SK-N-SH (cell line): Measurements from ENCODE around the gene SFXN4. TPM values are rescaled to one million over a fixed set of nuclear protein-coding genes. Genes with fewer than 3 reads are reported as not detected.

ENCODE experiments used
- CTCF ChIA-PET: fragments of 300-600, 350-600 bp; formaldehyde crosslinking; extraction: SDS; loops from one replicate; lab custom pipeline; 2021; lab: Yijun Ruan, JAX
- POLR2A ChIA-PET: fragments of 350-600 bp; sonication (Branson Sonifier 250); formaldehyde crosslinking; extraction: SDS; loops from one replicate; lab custom pipeline; 2020; ENCODE audit warnings: antibody characterized with exemption, inconsistent platforms; lab: Yijun Ruan, JAX
- DNase-seq: peaks from one replicate; pipeline ENCODE4 v3.0.0; 2012
- H2AFZ ChIP-seq: fragments of 200-600 bp; sonication (generic); 2 replicates; pipeline ENCODE4 v1.8.1; 2016; ENCODE audit warnings: antibody characterized with exemption, mild to moderate bottlenecking, low read depth
- H3F3A ChIP-seq: fragments of 200-600 bp; sonication (generic); replicated peaks from 2 replicates; pipeline ENCODE3; 2016; ENCODE audit warnings: antibody characterized with exemption, mild to moderate bottlenecking; ENCODE audit not compliant: insufficient read depth
- H3K27ac ChIP-seq, 2 experiments: fragments of 200-500 bp in 1 of 2; fragments of 200-600 bp in 1 of 2; sonication (Bioruptor generic) in 1 of 2; sonication (generic), shearing (Covaris generic) in 1 of 2; 2 replicates each; pipeline versions ENCODE4 v1.5.1 to v1.6.1; 2014 to 2016; ENCODE audit warnings: low read depth in 2 of 2, inconsistent platforms in 1 of 2, low read length in 1 of 2, mild to moderate bottlenecking in 1 of 2, mixed read lengths in 1 of 2
- H3K27me3 ChIP-seq: fragments of 200-600 bp; sonication (generic), shearing (Covaris generic); 2 replicates; pipeline ENCODE4 v1.6.1; 2016; ENCODE audit warnings: mixed run types; ENCODE audit not compliant: insufficient read depth
- H3K36me3 ChIP-seq, 2 experiments: fragments of 200-500 bp in 1 of 2; fragments of 200-600 bp in 1 of 2; sonication (Bioruptor generic) in 1 of 2; sonication (generic) in 1 of 2; replicated peaks in 1 of 2; 2 replicates each; pipeline versions ENCODE3 to v1.5.1; 2014 to 2016; ENCODE audit warnings: low read length in 1 of 2, mild to moderate bottlenecking in 1 of 2; ENCODE audit not compliant: insufficient read depth in 2 of 2, control insufficient read depth in 1 of 2
- H3K4me1 ChIP-seq, 2 experiments: fragments of 200-500 bp in 1 of 2; fragments of 200-600 bp in 1 of 2; sonication (Bioruptor generic) in 1 of 2; sonication (generic), shearing (Covaris generic) in 1 of 2; 2 replicates each; pipeline versions ENCODE4 v1.5.1 to v1.6.1; 2014 to 2016; ENCODE audit warnings: low read depth in 1 of 2, low read length in 1 of 2, mixed run types in 1 of 2; ENCODE audit not compliant: insufficient read depth in 2 of 2, control insufficient read depth in 1 of 2
- H3K4me2 ChIP-seq: fragments of 200-600 bp; sonication (generic), shearing (Covaris generic); 2 replicates; pipeline ENCODE4 v1.6.1; 2017; ENCODE audit warnings: mixed run types
- H3K4me3 ChIP-seq, 2 experiments: fragments of 200-500 bp in 1 of 2; fragments of 200-600 bp in 1 of 2; sonication (Bioruptor generic) in 1 of 2; sonication (generic), shearing (Covaris generic) in 1 of 2; 2 replicates each; pipeline versions ENCODE4 v1.5.1 to v1.8.1; 2014 to 2016; ENCODE audit warnings: low read depth in 2 of 2, inconsistent platforms in 1 of 2, low read length in 1 of 2, mild to moderate bottlenecking in 1 of 2, mixed read lengths in 1 of 2, moderate library complexity in 1 of 2
- H3K79me2 ChIP-seq: fragments of 200-600 bp; sonication (generic); 2 replicates; pipeline ENCODE4 v1.8.1; 2017; ENCODE audit warnings: mild to moderate bottlenecking; ENCODE audit not compliant: insufficient read depth
- H3K9ac ChIP-seq: fragments of 200-600 bp; sonication (generic); 2 replicates; pipeline ENCODE4 v1.6.1; 2017; ENCODE audit warnings: mixed run types
- H3K9me2 ChIP-seq: fragments of 200-600 bp; sonication (generic); 2 replicates; pipeline ENCODE4 v1.6.1; 2017; ENCODE audit warnings: mixed run types
- H3K9me3 ChIP-seq: fragments of 200-600 bp; sonication (generic); 2 replicates; pipeline ENCODE4 v1.6.1; 2017; ENCODE audit warnings: mixed run types, mild to moderate bottlenecking, moderate library complexity
- H4K20me1 ChIP-seq: fragments of 200-600 bp; sonication (generic); 2 replicates; pipeline ENCODE4 v1.6.1; 2017; ENCODE audit warnings: mild to moderate bottlenecking, mixed run types; ENCODE audit not compliant: insufficient read depth
- CTCF ChIP-seq: fragments of 200-600 bp; sonication (generic); IDR thresholded peaks from 2 replicates; pipeline ENCODE4 v1.6.1; 2017; ENCODE audit warnings: antibody characterized with exemption, mild to moderate bottlenecking, moderate library complexity
- ELF1 ChIP-seq: IDR thresholded peaks from 2 replicates; pipeline ENCODE4 v1.4.0; 2012
- EP300 ChIP-seq, 2 experiments: IDR thresholded peaks; 2 replicates each; pipeline versions ENCODE4 v1.4.0 to v1.6.1; 2012; ENCODE audit warnings: borderline replicate concordance in 1 of 2, low read depth in 1 of 2, low read length in 1 of 2
- EZH2phosphoT487 ChIP-seq: fragments of 200-600 bp; sonication (generic); IDR thresholded peaks from 2 replicates; pipeline ENCODE4 v1.6.1; 2017; ENCODE audit warnings: low read depth, mixed run types, mild to moderate bottlenecking, antibody characterized with exemption, moderate library complexity, borderline replicate concordance
- FOXM1 ChIP-seq: IDR thresholded peaks from 2 replicates; pipeline ENCODE4 v1.4.0; 2012; ENCODE audit warnings: low read depth, mild to moderate bottlenecking
- GABPA ChIP-seq: IDR thresholded peaks from 2 replicates; pipeline ENCODE4 v1.4.0; 2012; ENCODE audit warnings: low read depth, mild to moderate bottlenecking
- GATA2 ChIP-seq: sonication (generic); formaldehyde crosslinking; IDR thresholded peaks from 2 replicates; pipeline ENCODE4 v1.5.0; 2020; ENCODE audit warnings: mild to moderate bottlenecking, missing genetic modification reagents
- JUND ChIP-seq: IDR thresholded peaks from 2 replicates; pipeline ENCODE4 v1.4.0; 2012
- MEF2A ChIP-seq: IDR thresholded peaks from 2 replicates; pipeline ENCODE4 v1.4.0; 2012; ENCODE audit warnings: low read depth, borderline replicate concordance
- NFIC ChIP-seq: IDR thresholded peaks from 2 replicates; pipeline ENCODE4 v1.4.0; 2012; ENCODE audit warnings: borderline replicate concordance
- NRF1 ChIP-seq: IDR thresholded peaks from 2 replicates; pipeline ENCODE4 v1.6.1; 2012; ENCODE audit warnings: low read depth, mild to moderate bottlenecking, low read length
- PBX3 ChIP-seq: IDR thresholded peaks from 2 replicates; pipeline ENCODE4; 2012
- RAD21 ChIP-seq: IDR thresholded peaks from 2 replicates; pipeline ENCODE4 v1.6.1; 2012; ENCODE audit warnings: mild to moderate bottlenecking, low read length
- RCOR1 ChIP-seq: fragments of 150-350 bp; IDR thresholded peaks from 2 replicates; pipeline ENCODE4 v1.6.1; 2017; ENCODE audit warnings: antibody characterized with exemption, low read length
- REST ChIP-seq: IDR thresholded peaks from 2 replicates; pipeline ENCODE4 v1.6.1; 2012; ENCODE audit warnings: mild to moderate bottlenecking, low read depth, low read length, moderate library complexity
- RFX5 ChIP-seq: IDR thresholded peaks from 2 replicates; pipeline ENCODE4 v1.6.1; 2012; ENCODE audit warnings: mild to moderate bottlenecking, improper control_type of control experiment, low read length
- RXRA ChIP-seq: IDR thresholded peaks from 2 replicates; pipeline ENCODE4 v1.4.0; 2012; ENCODE audit warnings: low read depth, mild to moderate bottlenecking, borderline replicate concordance
- SIN3A ChIP-seq: IDR thresholded peaks from 2 replicates; pipeline ENCODE4 v1.6.1; 2012; ENCODE audit warnings: low read depth, mild to moderate bottlenecking, low read length, moderate library complexity, borderline replicate concordance
- SMC3 ChIP-seq: IDR thresholded peaks from 2 replicates; pipeline ENCODE4 v1.6.1; 2012; ENCODE audit warnings: low read depth, low read length, improper control_type of control experiment
- TAF1 ChIP-seq: IDR thresholded peaks from 2 replicates; pipeline ENCODE4 v1.6.1; 2012; ENCODE audit warnings: low read depth, mild to moderate bottlenecking, low read length, moderate library complexity, borderline replicate concordance
- TEAD4 ChIP-seq: IDR thresholded peaks from 2 replicates; pipeline ENCODE4 v1.4.0; 2012; ENCODE audit warnings: mild to moderate bottlenecking, borderline replicate concordance; ENCODE audit not compliant: insufficient read depth
- USF2 ChIP-seq: fragments of 150-350 bp; IDR thresholded peaks from 2 replicates; pipeline ENCODE4 v1.6.1; 2017; ENCODE audit warnings: antibody characterized with exemption, low read length, low read depth, borderline replicate concordance
- YY1 ChIP-seq: IDR thresholded peaks from 2 replicates; pipeline ENCODE4 v1.4.0; 2012; ENCODE audit warnings: low read depth, mild to moderate bottlenecking
- WGBS: methylation state at CpG from one replicate; pipeline ENCODE4 v1.1.6; 2017; ENCODE audit warnings: low lambda C conversion rate; 5-methylcytosine and 5-hydroxymethylcytosine counted together
- polyA plus RNA-seq, 3 experiments: library from polyadenylated mRNA; depleted of rRNA; stranded (reverse); fragments of >200 nt; gene quantifications; 2 replicates each; pipeline ENCODE4 v1.2.3, GENCODE V29; 2012

Gene SFXN4
- polyA plus RNA-seq, 1 of the 3 experiments (the other 2 are of a cell fraction) = 24.2 TPM

GRCh38 chr10:119120413-119120867 is 45.1 kb downstream of the SFXN4 start:
- H3K79me2 ChIP-seq = 0 out of 2 replicates have a peak, but pooled peaks cover 4% of the 10 kb centered on the region
- no peaks in the 10 kb centered on the region for H3K9me3 ChIP-seq
- no peaks in the 10 kb centered on the region for H4K20me1 ChIP-seq
- no peak overlapping the region for H2AFZ ChIP-seq
- H3K9ac ChIP-seq = no peak overlapping the region
- POLR2A ChIA-PET = no interaction called here
- H3K27me3 ChIP-seq = no peaks in the 10 kb centered on the region
- peaks cover 26 to 65% of the 10 kb centered on the region in 2 experiments for H3K36me3 ChIP-seq
- no peaks in the 10 kb centered on the region for H3K9me2 ChIP-seq
- H3K4me2 ChIP-seq = no peak overlapping the region
- WGBS = 89% methylated on average over 4 of the region's 4 CpGs
- no peak for TF ChIP-seq RAD21
- TF ChIP-seq NRF1 = no peak
- no peak for TF ChIP-seq TAF1
- no peak for TF ChIP-seq MEF2A
- TF ChIP-seq CTCF = no peak
- TF ChIP-seq RXRA = no peak
- no peak for TF ChIP-seq GABPA
- TF ChIP-seq FOXM1 = no peak
- no peak for TF ChIP-seq NFIC
- TF ChIP-seq YY1 = no peak
- TF ChIP-seq SMC3 = no peak
- TF ChIP-seq RFX5 = no peak
- no peak for TF ChIP-seq RCOR1
- no peak for TF ChIP-seq JUND
- TF ChIP-seq, all 33 proteins: peak for 0
- Histone ChIP-seq H3K4me1 (no peaks in the 10 kb centered on the region), H3K27ac (no peak overlapping the region), H3F3A (no peaks in the 10 kb centered on the region), H3K4me3 (no peak overlapping the region)
- no peak for DNase-seq
- CTCF ChIA-PET = no interaction called here

GRCh38 chr10:119119400-119119799 is 46.1 kb downstream of the SFXN4 start:
- no peaks in the 10 kb centered on the region for H3K9me2 ChIP-seq
- H3K9me3 ChIP-seq = no peaks in the 10 kb centered on the region
- H3K27ac ChIP-seq = no peak overlapping the region
- 100% methylated on average over 1 of the region's 1 CpG for WGBS
- no peaks in the 10 kb centered on the region for H3K4me1 ChIP-seq
- H3K9ac ChIP-seq = no peak overlapping the region
- 0 out of 2 replicates have a peak, but pooled peaks cover 4% of the 10 kb centered on the region for H3K79me2 ChIP-seq
- H2AFZ ChIP-seq = no peak overlapping the region
- H3F3A ChIP-seq = no peaks in the 10 kb centered on the region
- CTCF ChIA-PET = no interaction called here
- no peaks in the 10 kb centered on the region for H3K27me3 ChIP-seq
- no peak for DNase-seq
- no peaks in the 10 kb centered on the region for H4K20me1 ChIP-seq
- H3K4me3 ChIP-seq = no peak overlapping the region
- H3K4me2 ChIP-seq = no peak overlapping the region
- POLR2A ChIA-PET = no interaction called here
- H3K36me3 ChIP-seq = peaks cover 27 to 59% of the 10 kb centered on the region in 2 experiments
- TF ChIP-seq ELF1 (no peak), TEAD4 (no peak), EP300 (IDR thresholded peaks at IDR 0.05; ENCODE audit: borderline replicate concordance in 1 of 2, low read depth in 1 of 2, low read length in 1 of 2) (no peak), REST (no peak), GATA2 (CRISPR knock-in tag) (no peak), USF2 (no peak), EZH2phosphoT487 (no peak), NRF1 (no peak), MEF2A (no peak), SIN3A (no peak), RAD21 (no peak), TAF1 (no peak), PBX3 (no peak)
